K562 (cell line): ENCODE results near the gene LTBP2. TPM values are rescaled to one million over a fixed set of nuclear protein-coding genes. Genes with fewer than 3 reads are reported as not detected.

Experiments
- ARHGAP35 ChIP-seq: fragments of 450-650 bp; IDR thresholded peaks from 2 replicates; pipeline ENCODE4 v1.6.1; 2018; ENCODE audit not compliant: partially characterized antibody
- CEBPZ ChIP-seq: fragments of 150-350 bp; IDR thresholded peaks from 2 replicates; pipeline ENCODE4 v1.6.1; 2014; ENCODE audit warnings: low read depth, mild to moderate bottlenecking, low read length, borderline replicate concordance
- GABPB1 ChIP-seq: sonication (generic); formaldehyde crosslinking; IDR thresholded peaks from 2 replicates; pipeline ENCODE4 v1.8.0; 2022; ENCODE audit warnings: mild to moderate bottlenecking, missing genetic modification reagents
- MITF ChIP-seq: IDR thresholded peaks from 2 replicates; pipeline ENCODE4 v1.6.1; 2014; ENCODE audit warnings: antibody characterized with exemption
- NFATC3 ChIP-seq: fragments of 450-650 bp; IDR thresholded peaks from 2 replicates; pipeline ENCODE4 v1.6.1; 2017; ENCODE audit warnings: mild to moderate bottlenecking
- PHTF2 ChIP-seq: fragments of 250-450 bp; sonication (Bioruptor Pico); IDR thresholded peaks from 2 replicates; pipeline ENCODE4 v1.5.0; 2021; ENCODE audit warnings: mild to moderate bottlenecking
- RBM15 ChIP-seq: fragments of 200-400 bp; formaldehyde crosslinking; IDR thresholded peaks from 2 replicates; pipeline ENCODE4 v1.6.1; 2018; ENCODE audit warnings: mild to moderate bottlenecking, low read length, moderate library complexity; ENCODE audit not compliant: insufficient read depth
- ZBTB8A ChIP-seq: fragments of 450-650 bp; IDR thresholded peaks from 2 replicates; pipeline ENCODE4 v1.6.1; 2018; ENCODE audit warnings: mild to moderate bottlenecking, moderate library complexity; ENCODE audit not compliant: partially characterized antibody
- ZFP91 ChIP-seq: sonication (generic); formaldehyde crosslinking; IDR thresholded peaks from 2 replicates; pipeline ENCODE4 v1.8.0; 2022; ENCODE audit warnings: mild to moderate bottlenecking, missing genetic modification reagents
- ZNF407 ChIP-seq: fragments of 450-650 bp; IDR thresholded peaks from 2 replicates; pipeline ENCODE4 v1.6.1; 2016; ENCODE audit warnings: low read depth
- ZNF586 ChIP-seq: fragments of 450-650 bp; formaldehyde crosslinking; conservative IDR thresholded peaks from 2 replicates; pipeline ENCODE4 v1.4.0; 2020; ENCODE audit warnings: mild to moderate bottlenecking, moderate library complexity
- polyA plus RNA-seq, 8 experiments: library from polyadenylated mRNA; depleted of rRNA in 4 of 8; stranded (reverse) in 5 of 8; unstranded in 3 of 8; fragments of >200 nt; fragmentation: Nextera tagmentation in 2 of 8; fragmentation: Illumina TruSeq in 1 of 8; extraction: Ambion mirVana in 2 of 8; extraction: Trizol in 1 of 8; gene quantifications; 2 replicates each; pipeline versions ENCODE4 v1.2.1 to v1.2.3, GENCODE V29; 2011 to 2014; ENCODE audit warnings: inconsistent platforms in 1 of 8, missing spikeins in 1 of 8
- total RNA-seq, 7 experiments: library from RNA; depleted of rRNA in 6 of 7; stranded (reverse); fragments of >200 nt in 6 of 7; fragmentation: Illumina TruSeq in 2 of 7; extraction: Trizol in 2 of 7; gene quantifications; 2 replicates each; pipeline versions ENCODE4 v1.2.1 to v1.2.3, GENCODE V29; 2011 to 2021; ENCODE audit warnings: low replicate concordance in 1 of 7

Gene LTBP2
- total and polyA plus RNA-seq, 9 of the 15 experiments (the other 6 are each of a cell fraction or from before 2014, with no cell fraction given): under 0.01 to 0.18 (median 0.03) TPM; not detected in 3

- no peak for TF ChIP-seq ZNF407
- TF ChIP-seq ARHGAP35: no peak
- TF ChIP-seq ZNF586 (CRISPR knock-in tag): no peak
- no peak for TF ChIP-seq RBM15
- TF ChIP-seq CEBPZ: no peak
- TF ChIP-seq ZBTB8A: no peak
- no peak for TF ChIP-seq PHTF2 (CRISPR knock-in tag)
- peak; percentile 88 for TF ChIP-seq ZFP91 (CRISPR knock-in tag)
- no peak for TF ChIP-seq MITF
- no peak for TF ChIP-seq GABPB1
- TF ChIP-seq NFATC3: no peak
Measured at GRCh38 chr14:74660167-74660566, 48.1 kb upstream of the LTBP2 start (continued).
